ENCODE results near the gene RPN2.

RPN2 gene

GRCh38 chr20:37235065-37235464 is 55.9 kb downstream of the RPN2 start:
- no peak for TF ChIP-seq ZNF274 (IDR thresholded peaks at IDR 0.05; ENCODE audit: low read depth, low read length)
- H3K4me3 ChIP-seq (ENCODE audit: low read length), result no peak overlapping the region

DNA sequence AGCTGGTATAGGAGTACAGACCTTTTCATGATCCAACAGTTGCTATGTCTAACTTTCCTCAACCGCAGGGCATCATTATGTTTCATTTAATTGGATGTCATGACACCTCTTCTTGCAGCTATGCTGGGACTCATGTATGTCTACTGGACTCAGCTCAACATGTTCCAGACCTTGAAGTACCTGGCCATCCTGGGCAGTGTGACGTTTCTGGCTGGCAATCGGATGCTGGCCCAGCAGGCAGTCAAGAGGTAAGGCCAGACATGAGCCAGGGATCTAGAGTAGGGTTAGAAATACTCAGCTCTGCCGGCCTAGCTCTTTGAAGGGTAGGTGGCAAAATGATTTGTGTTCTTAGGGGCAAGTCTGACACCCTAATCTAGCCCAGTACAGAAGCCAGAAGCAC is 57.3 kb downstream of the RPN2 start:
- H3K4me3 ChIP-seq (ENCODE audit: low read length), result no peak overlapping the region
- no peak for TF ChIP-seq ZNF274 (IDR thresholded peaks at IDR 0.05; ENCODE audit: low read depth, low read length)

GRCh38 chr20:37237656-37238055 is 58.5 kb downstream of the RPN2 start:
- no peak overlapping the region for H3K4me3 ChIP-seq (ENCODE audit: low read length)
- TF ChIP-seq ZNF274 (IDR thresholded peaks at IDR 0.05; ENCODE audit: low read depth, low read length), result no peak

DNA sequence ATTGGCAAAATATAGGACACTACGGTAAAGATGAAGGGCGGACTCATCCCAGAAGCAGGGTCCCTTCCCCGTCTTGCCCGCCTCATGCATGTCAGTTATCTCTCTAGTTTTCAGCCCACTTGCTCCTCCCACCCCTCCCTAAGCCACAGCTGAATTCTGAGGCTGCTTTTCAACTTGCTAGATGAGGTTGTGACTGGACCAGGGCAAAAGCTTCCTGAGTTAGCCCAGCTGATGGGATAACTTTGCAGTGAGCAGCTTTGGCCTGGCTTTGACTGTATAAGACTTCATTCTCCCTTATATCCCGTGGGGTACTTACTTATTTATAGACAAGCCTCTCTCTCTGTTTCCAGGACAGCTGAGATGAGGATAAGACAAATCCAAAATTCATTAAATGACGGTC is 59.3 kb downstream of the RPN2 start:
- no peak for TF ChIP-seq ZNF274 (IDR thresholded peaks at IDR 0.05; ENCODE audit: low read depth, low read length)
- no peak overlapping the region for H3K4me3 ChIP-seq (ENCODE audit: low read length)

DNA sequence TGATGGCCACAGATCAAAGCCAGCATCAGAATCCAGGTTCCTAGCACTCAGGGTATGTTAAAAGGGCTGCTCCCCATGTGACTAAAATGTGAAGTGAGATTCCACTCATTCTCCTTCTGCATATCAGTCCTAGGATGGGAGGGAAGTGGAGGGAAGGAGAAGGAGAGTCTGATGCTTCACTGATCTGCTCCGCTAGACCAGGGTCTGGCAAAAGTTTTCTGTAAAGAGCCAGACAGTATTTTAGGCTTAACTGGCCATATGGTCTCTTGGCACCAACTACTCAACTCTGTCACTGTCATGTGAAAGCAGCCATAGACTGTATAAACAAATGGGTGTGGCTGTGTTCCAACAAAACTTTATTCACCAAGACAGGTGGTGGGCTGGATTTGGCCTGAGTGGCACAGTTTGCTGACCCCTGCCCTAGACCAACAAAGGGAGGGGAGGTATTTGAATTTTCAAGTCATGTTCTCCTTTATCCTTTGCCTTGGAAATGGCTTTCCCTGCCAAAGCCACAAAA is 59.9 kb downstream of the RPN2 start:
- no peak overlapping the region for H3K4me3 ChIP-seq (ENCODE audit: low read length)
- no peak for TF ChIP-seq ZNF274 (IDR thresholded peaks at IDR 0.05; ENCODE audit: low read depth, low read length)

- H3K4me3 ChIP-seq (ENCODE audit: low read length), result no peak overlapping the region
- no peak for TF ChIP-seq ZNF274 (IDR thresholded peaks at IDR 0.05; ENCODE audit: low read depth, low read length)
Observed at GRCh38 chr20:37240337-37241067, 61.4 kb downstream of the RPN2 start.

- no peak for TF ChIP-seq ZNF274 (IDR thresholded peaks at IDR 0.05; ENCODE audit: low read depth, low read length)
Observed at GRCh38 chr20:37242503-37242902, 63.4 kb downstream of the RPN2 start.

DNA sequence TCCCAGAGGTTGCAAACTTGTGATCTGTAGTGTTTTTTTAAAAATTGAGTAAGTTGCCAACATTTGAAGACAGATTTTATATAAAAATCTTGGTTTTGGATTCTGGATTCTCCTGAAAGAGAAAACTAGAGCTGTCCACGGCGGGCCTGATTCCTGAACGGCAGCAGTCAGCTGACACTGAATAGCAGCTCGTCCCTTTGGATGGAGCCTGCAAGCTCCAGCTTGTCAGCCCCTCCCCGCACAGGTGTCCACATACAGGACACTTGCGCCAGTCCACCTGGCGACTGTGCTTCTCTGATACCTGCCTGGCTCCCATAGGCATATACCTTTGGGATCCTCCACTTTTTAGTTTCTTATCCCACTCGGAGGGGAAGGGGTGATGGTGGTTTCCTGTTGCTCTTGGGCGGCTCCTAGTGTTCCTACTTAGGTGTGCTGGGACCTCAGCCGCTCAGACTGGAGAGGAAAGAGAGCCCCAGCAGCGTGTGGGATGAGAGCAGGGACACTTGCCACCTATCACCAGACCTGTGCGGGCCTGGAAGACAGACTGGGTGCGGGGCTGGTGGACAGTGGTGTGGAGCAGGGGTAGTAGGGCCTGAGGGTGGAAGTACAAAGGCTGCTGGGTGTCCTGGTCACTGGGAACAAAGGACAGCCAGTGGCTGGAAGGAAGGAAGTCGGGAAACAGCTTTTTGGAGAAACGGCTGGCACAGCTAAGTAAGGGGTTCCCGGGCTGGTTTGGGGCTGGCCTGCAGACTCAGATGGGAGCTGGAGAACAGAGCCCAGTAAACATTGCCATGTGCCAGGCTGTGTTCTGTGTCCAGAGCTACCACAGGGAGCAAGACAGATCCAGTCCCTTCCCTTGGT is 64.2 kb downstream of the RPN2 start:
- no peak for TF ChIP-seq ZNF274 (IDR thresholded peaks at IDR 0.05; ENCODE audit: low read depth, low read length)
- H3K4me3 ChIP-seq (ENCODE audit: low read length), result no peak overlapping the region

More at GRCh38 chr20:37242503-37242902, 63.4 kb downstream of the RPN2 start:
- H3K4me3 ChIP-seq (ENCODE audit: low read length), result no peak overlapping the region

DNA sequence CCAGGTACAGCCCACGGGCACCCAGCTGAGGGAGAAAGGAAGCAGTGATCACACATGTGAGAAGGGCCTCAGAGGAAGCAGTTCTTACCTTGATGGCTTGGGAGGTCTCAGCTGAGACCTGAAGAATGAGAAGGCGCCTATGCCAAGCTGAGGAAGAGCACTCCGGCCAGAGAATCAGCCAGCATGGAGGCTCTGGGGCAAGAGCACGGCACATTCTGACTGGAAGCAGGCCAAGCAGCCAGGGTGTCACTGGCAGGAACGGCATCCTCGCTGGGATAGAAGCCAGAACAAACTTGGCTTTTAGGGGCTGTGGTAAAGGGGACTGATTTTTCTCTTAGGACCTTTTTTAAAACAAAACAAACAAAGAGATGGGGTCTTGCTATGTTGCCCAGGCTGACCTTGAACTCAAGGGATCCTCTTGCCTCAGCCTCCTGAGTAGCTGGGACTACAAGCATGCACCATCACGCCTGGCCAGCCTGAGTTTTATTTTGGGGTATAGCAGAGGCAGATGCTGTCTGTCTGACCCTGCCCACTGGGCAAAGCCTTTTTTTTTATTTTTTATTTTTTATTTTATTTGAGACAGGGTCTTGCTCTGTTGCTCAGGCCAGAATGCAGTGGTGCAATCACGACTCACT is 64.9 kb downstream of the RPN2 start:
- no peak overlapping the region for H3K4me3 ChIP-seq (ENCODE audit: low read length)
- no peak for TF ChIP-seq ZNF274 (IDR thresholded peaks at IDR 0.05; ENCODE audit: low read depth, low read length)

- no peak overlapping the region for H3K4me3 ChIP-seq (ENCODE audit: low read length)
- TF ChIP-seq ZNF274 (IDR thresholded peaks at IDR 0.05; ENCODE audit: low read depth, low read length), result no peak
Observed at GRCh38 chr20:37244572-37244957, 65.4 kb downstream of the RPN2 start.

GRCh38 chr20:37245216-37246150 is 66.4 kb downstream of the RPN2 start:
- no peak for TF ChIP-seq ZNF274 (IDR thresholded peaks at IDR 0.05; ENCODE audit: low read depth, low read length)
- H3K4me3 ChIP-seq (ENCODE audit: low read length), result no peak overlapping the region

GRCh38 chr20:37246736-37247135 is 67.6 kb downstream of the RPN2 start:
- no peak for TF ChIP-seq ZNF274 (IDR thresholded peaks at IDR 0.05; ENCODE audit: low read depth, low read length)

GRCh38 chr20:37247547-37247946 is 68.4 kb downstream of the RPN2 start:
- no peak overlapping the region for H3K4me3 ChIP-seq (ENCODE audit: low read length)
- no peak for TF ChIP-seq ZNF274 (IDR thresholded peaks at IDR 0.05; ENCODE audit: low read depth, low read length)

More at GRCh38 chr20:37246736-37247135, 67.6 kb downstream of the RPN2 start:
- H3K4me3 ChIP-seq (ENCODE audit: low read length), result no peak overlapping the region
